Ovary (tissue), 3 donors: ENCODE data around the gene TTC7B.

Experiments used
- POLR2A ChIP-seq: fragments of 450-650 bp; IDR thresholded peaks from one replicate; pipeline ENCODE4 v1.6.1; 2017; ENCODE audit warnings: antibody characterized with exemption, mild to moderate bottlenecking, moderate library complexity
- TF ChIP-seq, protein P1 (sequence below), 3 donors: fragments of 450-650 bp in 2 of 3; fragments of 200-600 bp in 1 of 3; IDR thresholded peaks; one replicate each; pipeline versions ENCODE4 v1.5.1 to v1.8.0; 2016 to 2022; ENCODE audit warnings: antibody characterized with exemption in 3 of 3, mild to moderate bottlenecking in 1 of 3
- donor health status: DM: no; HTN: no; CAD: no.

DNA sequence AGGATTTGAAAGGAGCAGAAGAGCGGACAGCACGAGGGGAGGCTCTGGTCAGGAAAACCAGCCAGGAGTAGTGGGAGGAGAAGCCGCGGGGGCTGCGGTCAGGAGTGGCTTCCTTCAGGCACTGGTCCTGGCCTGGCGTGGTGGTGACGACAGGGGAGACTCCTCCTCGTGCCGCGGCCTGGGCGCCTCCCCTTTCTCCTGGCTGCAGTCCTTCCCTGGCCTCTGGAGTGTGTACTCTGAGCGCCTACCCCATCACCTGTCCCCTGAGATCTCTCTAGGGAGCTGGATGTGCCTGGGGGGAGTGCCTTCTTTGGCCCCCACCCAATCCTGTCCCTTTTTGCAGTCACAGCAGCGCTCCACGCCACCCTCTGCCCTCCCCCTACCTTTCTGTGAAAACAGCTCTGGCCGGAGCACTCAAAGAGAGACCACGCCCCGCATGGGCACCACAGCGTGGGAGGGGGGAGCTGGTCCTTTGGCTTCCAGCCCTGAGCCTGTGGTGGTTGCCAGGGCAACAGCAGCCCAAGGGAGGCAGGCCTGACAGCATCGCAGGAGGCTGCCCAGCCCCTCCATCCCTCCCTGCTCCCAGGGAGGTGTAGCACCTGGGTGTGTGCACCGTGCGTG is 293.5 kb downstream of the TTC7B start:
- TF ChIP-seq, protein P1, sequence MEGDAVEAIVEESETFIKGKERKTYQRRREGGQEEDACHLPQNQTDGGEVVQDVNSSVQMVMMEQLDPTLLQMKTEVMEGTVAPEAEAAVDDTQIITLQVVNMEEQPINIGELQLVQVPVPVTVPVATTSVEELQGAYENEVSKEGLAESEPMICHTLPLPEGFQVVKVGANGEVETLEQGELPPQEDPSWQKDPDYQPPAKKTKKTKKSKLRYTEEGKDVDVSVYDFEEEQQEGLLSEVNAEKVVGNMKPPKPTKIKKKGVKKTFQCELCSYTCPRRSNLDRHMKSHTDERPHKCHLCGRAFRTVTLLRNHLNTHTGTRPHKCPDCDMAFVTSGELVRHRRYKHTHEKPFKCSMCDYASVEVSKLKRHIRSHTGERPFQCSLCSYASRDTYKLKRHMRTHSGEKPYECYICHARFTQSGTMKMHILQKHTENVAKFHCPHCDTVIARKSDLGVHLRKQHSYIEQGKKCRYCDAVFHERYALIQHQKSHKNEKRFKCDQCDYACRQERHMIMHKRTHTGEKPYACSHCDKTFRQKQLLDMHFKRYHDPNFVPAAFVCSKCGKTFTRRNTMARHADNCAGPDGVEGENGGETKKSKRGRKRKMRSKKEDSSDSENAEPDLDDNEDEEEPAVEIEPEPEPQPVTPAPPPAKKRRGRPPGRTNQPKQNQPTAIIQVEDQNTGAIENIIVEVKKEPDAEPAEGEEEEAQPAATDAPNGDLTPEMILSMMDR (IDR thresholded peaks at IDR 0.05) = no peak
- no peak for TF ChIP-seq POLR2A
